NCI-H1105 (cell line): ENCODE measurements around the gene MSRB1.
"Not testable (repeated sequence)": the region's sequence is repeated elsewhere in the genome, so short reads cannot be mapped to it uniquely, and the experiment has no call there.

Experiments
- DNase-seq: peaks from one replicate; lab custom pipeline; 2025; lab: John Stamatoyannopoulos, UW

The MSRB1 gene

GRCh38 chr16:1960665-1961630, 17.9 kb upstream of the MSRB1 start:
- DNase-seq = no peak

DNA sequence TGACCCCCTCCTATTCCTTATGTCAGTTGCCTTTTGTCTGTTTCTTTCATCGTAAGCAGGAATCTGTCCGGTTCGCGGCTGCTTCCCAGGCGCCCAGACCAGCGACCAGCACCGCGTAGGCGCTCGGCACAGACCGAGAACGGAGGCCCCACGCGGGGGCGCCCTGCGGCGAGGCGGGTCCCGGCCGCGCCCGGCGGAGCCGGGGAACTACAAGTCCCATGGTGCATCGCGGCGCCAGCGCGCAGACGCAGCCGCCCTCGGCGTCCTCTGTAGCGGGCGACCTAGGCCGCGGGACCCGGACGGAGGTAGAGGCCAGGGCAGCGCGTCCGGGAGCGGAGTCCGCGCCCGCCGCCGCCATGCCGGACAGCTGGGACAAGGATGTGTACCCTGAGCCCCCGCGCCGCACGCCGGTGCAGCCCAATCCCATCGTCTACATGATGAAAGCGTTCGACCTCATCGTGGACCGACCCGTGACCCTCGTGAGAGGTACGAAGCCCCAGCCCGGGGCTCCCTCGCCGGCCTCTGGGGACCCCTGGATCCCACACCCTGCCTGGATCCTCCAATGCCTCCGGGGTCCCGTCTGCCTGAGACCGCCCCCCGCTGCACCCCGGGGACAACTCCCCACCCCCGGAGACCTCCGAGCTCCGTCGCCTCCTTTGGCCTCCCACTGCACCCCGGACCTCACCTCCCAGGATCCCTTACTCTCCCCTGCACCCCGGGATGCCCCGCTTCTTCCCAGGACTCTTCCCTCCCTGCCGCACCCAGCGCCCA, 16.5 kb upstream of the MSRB1 start, which contains the start of gene NDUFB10:
TSS of gene NDUFB10 (plus strand) at position 270 of the 771 bp plus-strand sequence. CDS start at position 357, 87 bp downstream.
- peak; percentile 62 for DNase-seq

GRCh38 chr16:1958715-1959268, 15.8 kb upstream of the MSRB1 start:
- no peak for DNase-seq

GRCh38 chr16:1958143-1958491, 15.1 kb upstream of the MSRB1 start:
- not testable (repeated sequence) for DNase-seq

GRCh38 chr16:1957434-1958142, 14.6 kb upstream of the MSRB1 start:
- DNase-seq = not testable (repeated sequence)

- no peak for DNase-seq
Measured at GRCh38 chr16:1953734-1954133, 10.7 kb upstream of the MSRB1 start.

DNA sequence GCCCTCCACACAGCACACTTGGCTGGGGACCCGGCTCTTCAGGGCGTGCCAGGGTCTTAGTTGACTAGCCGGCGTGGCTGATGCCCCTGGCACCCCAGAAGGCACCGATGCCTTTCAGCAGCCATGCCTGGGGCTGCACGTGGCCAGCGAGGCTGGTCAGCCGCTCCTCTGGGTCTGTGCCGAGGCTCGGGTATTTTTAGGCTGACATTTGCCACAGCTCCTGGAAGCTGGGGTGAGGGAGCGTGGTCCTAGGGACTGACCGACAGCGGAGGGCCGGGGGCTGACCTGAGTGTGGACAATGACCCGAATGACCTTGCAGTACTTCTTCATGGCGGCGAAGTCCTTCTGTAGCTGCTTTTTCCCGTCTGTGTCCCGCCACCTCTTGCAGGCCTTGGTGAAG, 7.6 kb upstream of the MSRB1 start:
- no peak for DNase-seq

DNA sequence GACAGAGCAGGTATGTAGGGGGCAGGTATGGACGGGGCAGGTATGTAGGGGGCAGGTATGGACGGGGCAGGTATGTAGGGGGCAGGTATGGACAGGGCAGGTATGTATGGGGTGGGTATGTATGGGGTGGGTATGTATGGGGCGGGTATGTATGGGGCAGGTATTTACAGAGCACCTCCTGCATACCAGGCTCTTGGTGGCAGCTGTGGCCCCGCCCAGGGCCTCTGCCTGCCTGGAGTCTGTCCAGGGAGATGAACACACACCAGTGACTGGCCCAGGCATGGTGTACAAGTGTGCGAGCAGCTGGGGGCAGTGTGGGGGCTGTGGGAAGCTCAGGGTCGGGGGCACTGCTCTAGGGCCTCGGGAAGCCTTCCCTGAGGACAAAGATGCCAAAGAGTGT, 7.0 kb upstream of the MSRB1 start:
- DNase-seq = no peak

- no peak for DNase-seq
Measured at GRCh38 chr16:1949507-1949906, 6.5 kb upstream of the MSRB1 start.

- no peak for DNase-seq
Measured at GRCh38 chr16:1947369-1947670, 4.3 kb upstream of the MSRB1 start.

DNA sequence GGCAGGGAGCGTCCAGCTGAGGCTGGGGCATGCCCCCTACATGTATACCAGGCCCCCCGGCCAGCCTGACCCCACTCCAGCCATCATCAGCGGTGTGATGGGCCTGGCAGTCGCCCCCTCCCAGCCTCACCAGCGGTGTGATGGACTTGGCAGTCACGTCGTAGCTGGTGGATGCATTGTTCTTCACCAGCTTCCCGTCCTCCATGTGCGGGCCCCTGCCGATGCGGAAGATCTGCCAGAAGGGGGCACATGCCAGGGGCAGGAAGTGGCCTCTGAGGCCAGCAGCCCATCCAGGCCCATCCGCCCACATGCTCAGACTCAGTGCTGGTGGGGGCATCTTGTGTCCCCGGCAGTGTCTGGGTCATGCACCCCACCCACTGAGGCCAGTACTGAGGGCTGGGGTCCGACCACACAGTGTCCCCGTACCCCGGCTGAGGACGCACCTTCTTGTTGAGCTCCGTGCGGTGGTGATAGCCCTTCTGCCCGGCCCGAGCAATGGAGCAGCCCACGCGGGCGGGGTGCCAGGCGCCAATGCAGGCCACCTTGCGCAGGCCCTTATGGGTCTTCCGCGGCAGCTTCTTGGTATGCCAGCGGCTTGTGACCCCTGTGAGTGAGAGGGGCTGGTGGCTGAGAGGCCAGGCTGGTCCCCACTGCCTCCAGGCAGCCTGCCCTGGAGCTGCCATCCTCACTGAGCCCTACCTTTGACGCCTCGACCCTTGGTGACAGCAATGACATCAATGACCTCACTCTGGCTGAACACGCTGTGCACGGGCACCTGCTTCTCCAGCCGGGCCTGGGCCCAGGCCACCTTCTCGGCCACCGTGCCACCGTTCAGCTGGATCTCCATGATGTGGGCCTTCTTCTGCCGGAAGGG, 3.7 kb upstream of the MSRB1 start:
- DNase-seq = no peak

- DNase-seq = no peak
Measured at GRCh38 chr16:1945559-1946391, 2.8 kb upstream of the MSRB1 start.

- no peak for DNase-seq
Measured at GRCh38 chr16:1944612-1945199, 1.7 kb upstream of the MSRB1 start.

GRCh38 chr16:1942047-1942809, 771 bp downstream of the MSRB1 start:
- DNase-seq = no peak

- no peak for DNase-seq
Measured at GRCh38 chr16:1941162-1942046, 1.6 kb downstream of the MSRB1 start.

- no peak for DNase-seq
Measured at GRCh38 chr16:1940273-1941161, 2.5 kb downstream of the MSRB1 start.

DNA sequence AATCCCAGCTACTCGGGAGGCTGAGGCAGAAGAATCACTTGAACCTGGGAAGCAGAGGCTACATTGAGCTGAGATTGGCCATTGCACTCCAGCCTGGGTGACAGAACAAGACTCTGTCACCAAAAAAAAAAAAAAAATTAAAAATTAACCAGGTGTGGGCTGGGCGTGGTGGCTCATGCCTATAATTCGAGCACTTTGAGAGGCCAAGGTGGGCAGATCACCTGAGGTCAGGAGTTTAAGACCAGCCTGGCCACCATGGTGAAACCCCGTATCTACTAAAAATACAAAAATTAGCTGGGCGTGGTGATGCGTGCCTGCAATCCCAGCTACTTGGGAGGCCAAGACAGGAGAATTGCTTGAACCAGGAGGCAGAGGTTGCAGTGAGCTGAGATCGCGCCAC, 3.2 kb downstream of the MSRB1 start:
- DNase-seq = not testable (repeated sequence)
